GM21576 (cell line): ENCODE measurements around the gene FAM236C.
A peak's percentile ranks its signal among the peaks of the same experiment; 100 is the strongest.
"Not testable (repeated sequence)": the region's sequence is repeated elsewhere in the genome, so short reads cannot be mapped to it uniquely, and the experiment has no call there.

Source experiments
- ATAC-seq: cut with Tn5 transposase; IDR thresholded peaks from one replicate; pipeline ENCODE4 v1.9.1; 2021; ENCODE audit warnings: mild to moderate bottlenecking, moderate library complexity; ENCODE audit not compliant: unreplicated experiment

FAM236C gene

GRCh38 chrX:72912315-72912714 is at the start of gene FAM236C:
Gene FAM236C (plus strand): TSS chrX:72912615. CDS start chrX:72912715, 100 bp downstream.
- ATAC-seq: not testable (repeated sequence)

DNA sequence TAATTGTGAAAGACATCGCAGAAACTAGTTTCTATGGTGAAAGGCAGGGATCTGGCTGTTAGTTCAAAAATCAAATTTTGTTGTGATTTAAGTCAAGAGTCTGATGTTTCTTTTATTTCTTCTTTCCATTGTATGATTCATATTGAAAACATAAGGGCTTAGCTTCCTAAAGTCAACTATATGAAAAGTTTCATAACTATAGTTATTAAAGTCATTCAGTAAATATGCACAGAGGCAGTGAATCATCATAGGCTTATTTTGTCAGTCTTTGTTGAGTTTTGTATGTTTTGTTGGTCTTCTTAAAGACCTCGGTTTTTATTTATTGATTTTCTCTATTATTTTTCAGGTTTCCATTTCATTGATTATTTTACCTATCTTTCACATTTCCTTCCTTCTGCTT is 29.5 kb upstream of the FAM236C start:
- not testable (repeated sequence) for ATAC-seq

DNA sequence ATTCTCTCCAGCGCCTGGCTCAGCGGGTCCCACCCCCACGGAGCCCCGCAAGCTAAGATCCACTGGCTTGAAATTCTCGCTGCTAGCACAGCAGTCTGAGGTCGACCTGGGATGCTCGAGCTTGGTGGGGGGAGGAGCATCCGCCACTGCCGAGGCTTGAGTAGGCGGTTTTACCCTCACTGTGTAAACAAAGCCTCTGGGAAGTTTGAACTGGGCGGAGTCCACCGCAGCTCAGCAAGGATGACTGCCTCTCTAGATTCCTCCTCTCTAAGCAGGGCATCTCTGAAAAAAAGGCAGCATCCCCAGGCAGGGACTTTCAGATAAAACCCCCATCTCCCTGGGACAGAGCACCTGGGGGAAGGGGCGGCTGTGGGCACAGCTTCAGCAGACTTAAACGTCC is 22.7 kb upstream of the FAM236C start:
- ATAC-seq: not testable (repeated sequence)

DNA sequence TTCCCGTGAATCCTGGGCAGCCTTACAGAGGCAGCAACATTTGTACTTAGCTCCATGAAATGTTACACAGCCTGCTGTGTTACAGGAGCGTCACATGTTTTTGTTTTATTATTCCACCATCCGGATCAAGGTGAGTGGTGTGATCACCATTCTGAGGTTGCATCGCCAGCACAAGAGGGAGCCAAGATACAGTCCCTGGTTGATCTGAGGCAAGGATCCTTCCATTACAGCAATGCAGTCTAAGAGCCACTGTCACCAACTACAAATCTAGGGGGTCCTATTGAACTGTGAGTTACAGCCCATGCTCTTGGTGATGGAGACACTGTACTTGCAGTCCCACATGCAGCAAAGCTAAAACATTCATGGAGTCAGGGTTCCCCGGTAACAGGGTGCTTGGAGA is 3.7 kb downstream of the FAM236C start:
- not testable (repeated sequence) for ATAC-seq

DNA sequence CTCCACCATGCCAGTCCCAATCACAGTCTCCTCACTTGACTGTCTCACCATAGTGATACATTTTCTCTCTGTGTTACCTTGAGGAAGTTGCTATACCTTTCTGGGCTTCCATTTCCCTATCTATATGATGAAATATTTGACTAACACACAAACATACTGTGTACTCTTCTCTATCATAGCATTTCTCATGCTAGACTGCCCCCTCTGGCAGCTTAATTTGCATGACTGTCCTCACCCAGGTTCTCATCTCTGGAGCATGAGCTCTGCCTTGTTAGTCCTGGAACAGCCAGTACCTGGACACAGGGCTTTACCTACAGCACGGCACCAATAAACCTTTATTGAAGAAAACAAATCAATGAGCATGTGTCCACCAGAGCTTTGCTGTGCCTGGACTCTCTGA is 19.9 kb downstream of the FAM236C start:
- ATAC-seq: not testable (repeated sequence)

DNA sequence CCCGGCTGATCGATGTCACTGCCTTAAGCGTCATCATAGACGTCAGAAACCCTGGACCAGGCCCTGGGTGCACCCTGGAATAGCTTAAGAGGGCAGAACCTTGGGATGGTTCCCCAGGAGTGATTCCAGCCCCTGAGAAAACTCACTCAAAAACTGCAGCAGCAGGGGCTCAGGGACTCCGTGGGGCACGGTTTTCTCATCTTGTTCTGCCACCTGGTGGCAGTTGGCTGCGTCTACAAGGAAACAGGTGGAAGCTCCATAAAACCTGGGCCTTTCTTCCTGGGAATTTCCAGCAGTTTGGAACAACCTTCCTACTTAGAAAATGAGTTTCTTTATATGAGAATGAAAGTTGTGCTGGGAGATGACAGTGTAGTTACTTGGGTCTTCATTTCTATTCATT is 24.0 kb downstream of the FAM236C start:
- ATAC-seq: not testable (repeated sequence)

GRCh38 chrX:72936882-72937455 is 24.6 kb downstream of the FAM236C start:
- ATAC-seq: not testable (repeated sequence)

DNA sequence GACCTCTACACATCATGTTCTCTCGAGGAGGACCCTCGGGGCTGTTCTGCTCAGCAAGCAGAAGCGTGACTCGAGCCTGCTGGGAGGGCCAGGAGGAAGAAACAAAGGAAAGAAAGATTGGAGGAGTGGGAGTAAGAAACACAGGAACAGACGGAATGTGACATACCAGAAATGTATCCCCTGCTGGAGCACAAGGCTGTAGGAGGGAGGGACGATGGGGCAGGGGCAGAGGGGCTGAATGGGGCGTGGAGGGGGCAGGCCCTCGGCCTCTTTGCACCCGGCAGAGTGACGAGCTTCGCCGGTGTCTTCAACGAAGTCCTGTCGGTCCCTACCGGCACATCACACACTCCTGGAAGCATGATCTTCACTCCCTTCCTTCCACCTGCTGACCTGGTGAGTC is 25.5 kb downstream of the FAM236C start, which contains the start of gene FAM236A:
Gene FAM236A, plus strand, starts transcription at position 301 of the 400 bp plus-strand sequence. Its CDS starts 57 bp downstream, at position 358.
- not testable (repeated sequence) for ATAC-seq

GRCh38 chrX:72942272-72942671 is 29.9 kb downstream of the FAM236C start:
- ATAC-seq: not testable (repeated sequence)

DNA sequence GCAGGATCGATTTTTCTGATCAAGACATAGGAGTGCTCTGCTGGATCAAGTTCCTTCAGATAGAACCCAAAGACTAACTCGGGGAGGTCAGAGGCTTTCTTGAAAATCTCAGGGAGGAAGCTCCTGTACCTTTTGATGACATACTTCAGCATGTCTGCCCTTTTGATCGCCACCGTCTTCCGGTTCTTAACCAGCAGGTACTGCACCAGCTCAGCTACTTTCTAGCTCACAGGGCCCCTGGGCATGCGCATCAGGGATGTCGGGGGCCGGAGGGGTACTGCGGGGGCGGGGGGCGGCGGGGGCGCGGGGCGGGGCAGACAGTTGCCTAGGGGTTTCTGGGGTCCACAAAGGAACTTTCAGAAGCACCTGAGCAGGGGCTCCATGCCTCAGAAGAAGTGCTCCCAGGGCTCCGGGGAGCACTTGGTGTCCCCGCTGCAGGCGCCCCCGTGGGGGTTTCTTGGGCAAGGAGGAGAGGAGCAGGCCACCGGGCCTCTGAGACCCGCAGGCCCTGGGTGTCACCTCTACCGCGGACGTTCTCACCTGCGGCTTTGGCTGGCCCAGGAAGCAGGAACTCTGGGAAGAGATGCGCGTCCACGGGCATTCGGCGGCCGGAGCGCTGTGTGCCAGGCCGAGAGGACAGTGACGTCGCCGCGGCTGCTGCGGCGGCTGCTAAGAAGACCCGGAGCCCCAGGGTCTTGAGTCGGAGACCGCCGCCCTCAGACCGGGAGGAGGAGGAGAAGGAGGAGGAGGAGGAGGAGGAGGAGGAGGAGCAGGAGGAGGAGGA is 30.8 kb downstream of the FAM236C start:
- peak; percentile 77 for ATAC-seq

- peak; percentile 86 for ATAC-seq
These were observed 31.4 kb downstream of the FAM236C start, which contains the start of gene DMRTC1 for GRCh38 chrX:72943819-72944169. Gene DMRTC1 (minus strand): TSS chrX:72943837. CDS start chrX:72875694, 68,143 bp downstream.

- ATAC-seq: not testable (repeated sequence)
These were observed 47.6 kb downstream of the FAM236C start for GRCh38 chrX:72959971-72960370.
